Femur (tissue), 1 donor: Measurements from ENCODE around the gene TSPAN11.

Experiments used
- DNase-seq: peaks from one replicate; pipeline ENCODE4 v3.0.0-alpha.2; 2017

Gene TSPAN11

GRCh38 chr12:30982413-30982812 is 55.9 kb downstream of the TSPAN11 start:
- DNase-seq, result no peak

GRCh38 chr12:30985814-30986452 is 59.4 kb downstream of the TSPAN11 start:
- DNase-seq, result peak; percentile 67

- DNase-seq, result no peak
Observed at GRCh38 chr12:30988086-30988485, 61.5 kb downstream of the TSPAN11 start.

GRCh38 chr12:30988646-30989286 is 62.2 kb downstream of the TSPAN11 start:
- no peak for DNase-seq

DNA sequence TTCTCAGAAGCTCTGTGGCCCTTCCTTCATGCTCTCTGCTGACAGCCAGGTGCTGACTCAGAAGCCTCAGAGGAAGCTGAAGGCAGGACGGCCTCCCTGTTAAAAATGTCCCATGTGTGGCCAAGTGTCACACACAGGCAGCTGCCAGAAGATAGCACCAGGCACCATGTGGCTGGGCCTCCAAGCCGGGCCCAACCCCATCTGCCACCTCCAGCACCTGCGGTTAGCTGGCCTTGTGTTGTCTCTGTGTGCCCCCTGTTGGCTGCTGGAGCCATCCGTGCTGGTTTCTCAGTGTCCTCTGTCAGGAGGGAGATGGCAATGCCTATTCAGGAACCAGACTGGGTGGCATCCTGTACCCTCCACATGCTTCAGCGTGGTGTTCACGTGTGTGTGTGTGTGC is 63.2 kb downstream of the TSPAN11 start:
- DNase-seq, result peak; percentile 59

- no peak for DNase-seq
Observed at GRCh38 chr12:30990316-30990715, 63.8 kb downstream of the TSPAN11 start.

GRCh38 chr12:30990776-30991175 is 64.2 kb downstream of the TSPAN11 start:
- no peak for DNase-seq

GRCh38 chr12:30991466-30991865 is 64.9 kb downstream of the TSPAN11 start:
- no peak for DNase-seq

GRCh38 chr12:30992381-30992780 is 65.8 kb downstream of the TSPAN11 start:
- DNase-seq, result no peak

- no peak for DNase-seq
Observed at GRCh38 chr12:30993766-30994165, 67.2 kb downstream of the TSPAN11 start.

- DNase-seq, result no peak
Observed at GRCh38 chr12:30994274-30994673, 67.7 kb downstream of the TSPAN11 start.

DNA sequence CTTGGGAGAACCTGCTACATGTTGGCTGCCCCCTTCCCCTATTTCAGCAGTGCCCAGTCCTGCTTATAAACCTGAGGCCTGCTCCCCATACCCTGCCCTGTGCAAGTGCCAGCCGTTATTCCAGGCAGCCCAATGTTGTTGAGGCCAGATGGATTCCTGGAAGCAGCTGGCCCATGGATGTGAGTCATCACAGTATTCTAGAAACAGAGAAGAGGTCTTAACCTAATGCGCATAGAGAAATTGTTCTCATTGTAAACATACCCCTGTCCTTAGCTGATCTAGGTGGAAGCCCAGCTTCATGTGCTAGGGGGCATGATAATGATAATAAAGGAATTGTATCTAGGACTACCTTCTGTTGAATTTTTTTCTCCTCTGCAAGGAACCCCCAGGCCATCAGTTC is 69.7 kb downstream of the TSPAN11 start:
- DNase-seq, result peak; percentile 60

DNA sequence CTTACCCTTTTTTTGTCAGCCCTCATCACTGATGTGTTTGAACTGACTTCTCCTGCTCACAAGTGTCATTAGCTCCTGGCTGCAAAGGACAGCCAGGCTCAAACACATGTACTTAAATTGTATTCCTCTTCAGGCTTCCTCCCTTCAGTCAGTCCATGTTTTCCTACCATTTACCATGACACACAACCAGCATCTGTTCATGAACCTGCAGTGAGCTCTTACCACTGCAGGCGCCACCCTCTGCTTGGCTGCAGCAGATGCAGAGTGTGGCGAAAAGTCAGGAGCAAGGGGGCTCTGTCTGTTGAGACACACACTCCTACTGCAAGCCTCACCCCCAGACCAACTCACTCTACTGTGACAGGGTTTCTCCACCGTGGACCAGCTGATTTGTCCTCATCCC is 70.2 kb downstream of the TSPAN11 start:
- no peak for DNase-seq

DNA sequence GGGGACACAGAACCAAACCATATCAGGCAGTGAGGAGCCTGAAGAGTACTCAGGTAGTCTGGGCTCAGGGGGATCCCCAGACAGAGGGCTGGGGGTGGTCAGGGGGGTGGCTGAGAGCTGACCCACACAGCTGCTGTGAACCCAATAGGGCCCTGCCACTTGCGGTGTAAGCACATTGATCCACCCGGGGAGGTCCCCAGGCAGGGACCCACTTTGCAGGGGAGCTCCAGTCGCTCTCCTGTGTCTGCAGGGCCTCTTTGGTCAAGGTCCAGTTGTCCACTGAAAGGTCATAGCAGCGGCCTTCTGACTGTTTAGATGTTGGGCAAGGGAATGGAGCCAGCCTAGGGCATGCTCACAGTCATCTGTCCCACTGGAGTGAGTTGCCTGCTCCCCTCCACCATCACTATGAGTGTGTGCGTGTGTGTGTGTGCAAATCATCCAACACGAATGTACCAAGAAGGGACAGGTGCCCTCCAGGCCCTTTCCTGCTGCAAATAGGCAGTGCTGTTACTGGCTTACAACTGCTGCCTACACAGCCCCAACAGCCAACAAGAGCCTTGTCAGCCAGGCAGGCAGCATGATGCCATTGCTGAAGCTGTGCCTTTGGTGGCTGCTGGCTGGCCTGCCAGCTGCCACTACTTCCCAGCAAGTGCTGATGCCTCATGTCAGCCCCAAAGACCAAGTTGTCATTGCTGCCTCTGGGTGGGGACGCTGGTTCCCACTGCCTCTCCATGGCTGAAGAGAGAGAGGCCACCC is 71.3 kb downstream of the TSPAN11 start:
- no peak for DNase-seq

GRCh38 chr12:30999011-30999410 is 72.5 kb downstream of the TSPAN11 start:
- DNase-seq, result no peak

DNA sequence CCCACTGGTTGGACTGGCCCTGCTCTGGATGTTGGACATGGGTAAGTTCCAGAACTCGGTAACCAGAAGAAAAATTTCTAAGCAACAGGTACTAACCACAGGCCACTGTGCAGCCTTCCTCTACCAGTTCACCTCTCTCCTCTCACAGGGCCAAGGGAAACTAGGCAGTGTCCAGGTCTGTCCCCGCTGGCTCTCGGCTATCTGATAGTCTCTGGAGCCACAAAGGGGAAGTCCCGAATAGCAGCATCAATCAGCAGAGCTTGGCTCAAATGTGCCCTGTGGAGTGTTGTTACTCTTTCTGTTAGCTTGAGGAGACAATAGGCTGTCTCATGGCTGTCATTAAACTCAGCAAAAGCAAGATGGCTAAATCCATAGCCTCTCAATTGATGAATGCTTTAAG is 73.2 kb downstream of the TSPAN11 start:
- DNase-seq, result no peak

DNA sequence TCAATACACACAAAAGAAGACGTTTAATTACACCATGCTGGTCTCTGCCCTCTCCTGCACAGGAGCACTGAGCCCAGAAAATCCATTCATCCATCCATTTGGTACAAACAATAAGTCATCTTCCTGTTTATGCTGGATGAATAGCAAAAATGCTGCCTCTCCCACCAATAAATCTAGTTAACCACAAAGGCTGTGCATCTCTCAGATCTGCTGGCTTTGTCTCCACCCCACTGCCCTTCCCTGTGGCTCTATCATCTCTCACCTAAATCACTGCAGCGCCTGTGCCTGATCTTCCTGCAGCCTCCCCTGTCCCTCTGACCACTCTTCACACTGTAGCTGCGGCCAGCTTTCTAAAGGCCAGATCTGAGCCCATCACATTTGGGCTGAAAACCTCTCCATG is 74.2 kb downstream of the TSPAN11 start:
- no peak for DNase-seq

DNA sequence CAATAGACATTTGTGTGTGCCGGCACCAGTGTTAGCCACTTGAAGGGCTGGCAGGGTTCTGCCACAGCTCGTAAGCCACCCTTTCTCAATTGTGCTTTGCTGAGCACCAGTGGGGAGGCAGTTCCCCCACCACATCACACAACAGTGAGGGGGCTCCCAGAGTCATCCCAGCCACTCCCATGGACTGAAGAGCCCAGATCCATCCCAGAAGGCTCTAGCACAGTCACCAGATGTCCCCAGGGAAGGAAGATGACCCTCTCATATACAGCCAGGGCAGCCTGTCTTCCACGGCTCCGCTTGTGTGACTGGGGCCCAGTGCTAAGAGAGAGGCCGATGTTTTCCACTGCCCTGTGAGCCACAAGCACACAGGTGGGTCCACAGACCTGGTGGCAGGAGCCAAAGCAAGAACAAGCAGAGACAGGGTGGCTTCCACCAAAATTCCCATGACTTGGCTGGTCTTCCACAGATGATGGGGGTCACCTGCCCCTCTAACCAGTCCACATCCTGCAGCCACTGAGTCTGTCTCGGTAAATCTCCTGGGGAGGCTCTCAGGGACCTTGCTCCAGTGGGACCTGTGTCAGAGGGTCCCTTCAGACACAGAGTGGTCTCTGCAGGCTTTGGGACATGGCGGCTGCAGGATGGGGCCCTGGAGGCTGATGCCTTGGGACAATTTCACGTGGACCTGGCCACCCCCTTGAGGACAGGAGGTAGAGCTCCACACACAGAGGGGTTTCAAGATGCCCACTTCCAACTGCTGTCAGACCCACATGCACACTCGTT is 75.2 kb downstream of the TSPAN11 start:
- DNase-seq, result no peak

DNA sequence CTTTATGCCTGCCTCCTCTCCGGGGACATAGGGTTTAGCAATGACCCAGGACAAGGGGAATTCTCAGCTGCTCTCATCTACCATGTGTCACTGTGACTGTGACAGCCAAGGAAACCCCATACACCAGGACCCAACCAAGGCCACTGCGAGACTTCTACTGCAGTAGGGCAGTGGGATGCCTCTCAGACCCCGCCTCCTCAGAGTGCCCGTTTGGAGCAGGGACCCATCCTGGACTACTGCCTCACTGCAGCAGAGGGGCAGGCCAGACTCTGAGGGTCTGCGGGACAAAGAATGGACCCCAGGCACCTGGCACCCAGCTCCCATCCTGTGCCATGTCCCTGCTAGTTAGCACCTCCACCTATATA is 75.8 kb downstream of the TSPAN11 start:
- DNase-seq, result no peak

- peak; percentile 15 for DNase-seq
Observed at GRCh38 chr12:31002999-31003398, 76.5 kb downstream of the TSPAN11 start.

- DNase-seq, result peak; percentile 8
Observed at GRCh38 chr12:31003861-31004640, 77.5 kb downstream of the TSPAN11 start.

GRCh38 chr12:31004666-31005065 is 78.1 kb downstream of the TSPAN11 start:
- peak; percentile 7 for DNase-seq
